HG02588 (cell line): ENCODE results near the gene HMMR.

ENCODE experiments used
- ATAC-seq: cut with Tn5 transposase; IDR thresholded peaks from one replicate; pipeline ENCODE4 v1.9.1; 2021; ENCODE audit warnings: mild to moderate bottlenecking, moderate library complexity; ENCODE audit not compliant: unreplicated experiment

HMMR gene

GRCh38 chr5:163458778-163459385 lies 1.6 kb upstream of the HMMR start:
- ATAC-seq = no peak

GRCh38 chr5:163459462-163459818 lies 992 bp upstream of the HMMR start:
- peak; percentile 12 for ATAC-seq

DNA sequence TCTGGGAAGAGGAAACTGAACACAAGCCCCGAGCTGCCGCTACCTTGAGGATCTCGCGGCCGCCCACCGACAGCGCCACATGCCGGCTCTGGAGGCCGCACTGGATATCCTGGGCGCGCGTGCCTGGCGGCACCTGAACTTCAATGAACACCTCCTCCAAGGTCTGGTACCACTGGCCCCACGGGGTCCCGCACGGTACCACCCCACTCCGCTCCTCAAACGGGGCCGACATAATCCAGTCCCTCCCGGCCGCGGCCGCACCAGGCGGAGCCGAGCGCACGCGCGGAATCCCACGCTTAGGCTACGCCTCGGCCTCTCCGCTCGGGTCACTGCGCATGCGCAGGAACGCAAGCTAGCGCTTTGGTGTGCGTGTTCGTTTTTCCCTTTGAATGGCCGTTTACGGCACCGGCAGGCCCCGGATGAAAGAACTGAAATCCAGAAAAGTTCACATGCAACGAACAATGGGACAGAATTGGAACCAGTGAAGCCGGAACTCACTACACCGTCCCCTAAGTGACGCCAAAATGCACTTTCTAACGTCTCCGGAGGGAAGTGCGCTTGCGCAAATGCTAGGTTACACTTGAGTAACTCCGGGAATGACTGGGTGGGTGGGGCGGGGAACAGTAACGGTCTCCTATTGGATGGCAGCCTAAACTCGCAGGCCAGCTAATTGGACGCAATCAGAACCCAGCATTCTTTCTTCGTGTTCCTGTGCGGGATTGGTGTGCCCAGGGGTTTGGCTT lies 442 bp upstream of the HMMR start, which contains the start of gene NUDCD2:
Gene NUDCD2, minus strand, starts transcription at position 284 of the 743 bp plus-strand sequence. Its CDS starts 52 bp downstream, at position 232.
- peak; percentile 79 for ATAC-seq

- ATAC-seq = no peak
These were observed 2.6 kb downstream of the HMMR start for GRCh38 chr5:163463063-163463435.

DNA sequence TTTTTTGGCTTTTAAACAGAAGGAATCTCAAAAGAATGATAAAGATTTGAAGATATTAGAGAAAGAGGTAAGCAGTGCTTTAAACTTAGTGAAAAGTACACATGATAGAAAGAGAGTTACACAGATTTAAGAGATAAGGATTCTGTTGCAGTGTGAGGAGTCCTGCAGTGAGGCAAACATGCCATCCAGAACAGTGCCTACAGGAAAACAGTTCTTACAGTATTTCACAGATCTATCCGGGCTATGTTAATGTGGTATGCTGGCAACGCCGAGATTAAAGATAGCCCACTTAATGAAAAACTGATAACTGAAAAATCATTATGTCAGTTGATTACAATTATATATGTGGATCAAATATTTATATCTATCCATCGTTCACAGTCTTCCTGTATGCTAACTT lies 7.2 kb downstream of the HMMR start:
- ATAC-seq = no peak

DNA sequence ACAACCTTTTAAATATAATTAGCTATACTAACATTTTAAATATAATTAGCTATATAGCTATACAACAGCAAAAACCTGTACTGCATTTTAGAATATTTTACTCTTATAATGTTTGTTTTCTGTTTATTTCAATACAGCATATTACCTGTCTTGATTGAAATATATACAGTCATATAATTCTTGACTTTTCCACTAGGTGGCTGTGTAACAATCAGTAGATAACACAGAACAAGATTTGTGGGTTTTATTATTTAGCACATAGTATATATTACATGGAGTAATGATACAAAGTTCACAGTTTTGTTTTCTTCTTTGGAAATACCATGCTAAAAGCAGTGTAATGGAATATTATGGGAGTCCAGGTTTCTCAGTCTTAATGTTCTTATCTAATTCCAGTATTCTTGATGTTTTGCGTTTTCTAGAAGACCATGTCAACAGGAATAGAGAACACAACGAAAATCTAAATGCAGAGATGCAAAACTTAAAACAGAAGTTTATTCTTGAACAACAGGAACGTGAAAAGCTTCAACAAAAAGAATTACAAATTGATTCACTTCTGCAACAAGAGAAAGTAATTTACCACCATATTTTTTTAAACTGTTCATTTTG lies 13.3 kb downstream of the HMMR start:
- ATAC-seq = no peak

DNA sequence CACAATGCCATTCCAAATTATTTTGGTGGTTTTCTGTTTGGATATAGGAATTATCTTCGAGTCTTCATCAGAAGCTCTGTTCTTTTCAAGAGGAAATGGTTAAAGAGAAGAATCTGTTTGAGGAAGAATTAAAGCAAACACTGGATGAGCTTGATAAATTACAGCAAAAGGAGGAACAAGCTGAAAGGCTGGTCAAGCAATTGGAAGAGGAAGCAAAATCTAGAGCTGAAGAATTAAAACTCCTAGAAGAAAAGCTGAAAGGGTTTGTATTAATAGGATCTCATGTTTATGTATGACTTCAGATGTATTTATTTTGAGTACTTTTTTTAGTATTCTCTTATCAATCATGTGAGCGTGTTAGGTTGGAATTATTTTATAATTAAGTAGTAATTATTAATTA lies 15.0 kb downstream of the HMMR start:
- no peak for ATAC-seq

DNA sequence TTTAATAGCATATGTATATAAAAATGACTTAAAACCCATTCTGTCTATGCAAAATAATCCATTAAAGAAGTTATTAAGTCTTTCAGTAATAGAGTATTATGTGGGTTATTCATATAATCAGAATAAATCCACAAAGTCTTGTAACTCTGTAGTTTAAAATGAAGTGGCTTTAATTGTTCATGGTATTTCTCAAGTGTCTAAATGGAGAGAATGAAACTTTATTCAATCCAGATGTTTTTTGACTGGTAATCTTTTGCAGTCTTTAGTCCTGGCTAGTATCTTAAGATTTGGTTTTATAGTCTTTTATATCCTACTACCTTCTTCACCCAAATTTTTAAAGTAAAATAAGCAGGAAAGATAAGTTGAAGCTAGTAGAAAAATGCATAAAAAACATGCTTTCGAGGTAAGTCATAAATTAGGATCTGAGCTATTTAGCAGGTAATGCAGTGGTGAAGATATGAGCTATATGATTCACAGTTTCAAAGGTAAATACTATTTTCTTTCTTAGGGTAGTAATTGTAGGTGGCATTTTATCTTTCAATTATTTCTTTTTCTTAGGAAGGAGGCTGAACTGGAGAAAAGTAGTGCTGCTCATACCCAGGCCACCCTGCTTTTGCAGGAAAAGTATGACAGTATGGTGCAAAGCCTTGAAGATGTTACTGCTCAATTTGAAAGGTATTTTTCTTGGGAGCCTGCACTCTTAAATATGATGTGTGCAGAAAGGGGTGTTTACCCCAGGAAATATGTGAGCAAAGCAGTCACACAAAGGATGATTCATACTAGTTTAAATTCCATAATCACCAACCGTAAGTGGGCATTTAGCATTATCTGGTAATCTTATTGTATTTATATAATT lies 17.9 kb downstream of the HMMR start:
- no peak for ATAC-seq

DNA sequence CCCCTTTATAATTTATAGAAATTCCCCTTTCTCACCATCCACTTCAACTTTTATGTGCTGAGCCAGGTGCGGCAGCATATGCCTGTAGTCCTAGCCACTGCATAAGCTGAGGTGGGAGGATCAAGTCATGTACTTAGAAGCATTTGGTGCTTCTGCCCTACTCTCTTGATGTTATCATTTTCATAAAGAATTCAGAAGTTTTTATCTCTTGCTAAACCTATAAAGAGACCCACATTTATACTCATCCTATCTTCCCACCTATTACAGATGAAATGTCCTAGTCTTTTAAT lies 18.5 kb downstream of the HMMR start:
- no peak for ATAC-seq

DNA sequence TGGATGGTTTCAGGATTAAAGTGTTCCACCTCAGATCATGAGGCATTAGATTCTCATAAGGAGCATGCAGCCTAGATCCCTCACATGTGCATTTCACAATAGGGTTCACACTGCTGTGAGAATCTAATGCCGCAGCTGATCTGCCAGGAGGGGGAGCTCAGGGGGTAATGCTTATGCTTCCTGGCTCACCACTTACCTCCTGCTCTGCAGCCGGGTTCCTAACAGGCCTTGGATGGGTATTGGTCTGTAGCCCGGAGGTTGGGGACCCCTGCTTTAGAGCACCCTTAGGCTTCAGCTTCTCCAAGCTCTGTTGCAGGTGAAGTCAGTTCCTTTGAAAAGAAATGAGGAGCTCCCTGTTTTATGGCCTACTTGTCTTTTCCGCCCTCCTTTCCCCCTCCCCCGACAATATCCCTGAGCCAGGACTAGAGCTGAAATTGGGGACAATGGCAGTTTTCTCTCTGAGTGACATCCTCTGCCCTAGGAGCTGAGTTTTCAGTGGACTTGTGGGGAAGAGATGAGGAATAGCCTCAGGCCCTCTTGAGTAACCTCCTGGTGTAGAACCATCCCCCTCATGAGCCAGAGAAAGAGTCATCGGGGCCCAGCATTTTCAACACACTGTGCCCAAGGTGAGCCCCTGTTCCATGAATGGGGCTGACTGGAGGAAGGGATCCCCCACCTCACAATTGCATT lies 28.8 kb downstream of the HMMR start:
- no peak for ATAC-seq

- ATAC-seq = no peak
These were observed 29.3 kb downstream of the HMMR start for GRCh38 chr5:163489745-163490075.

GRCh38 chr5:163496286-163496685 lies 35.9 kb downstream of the HMMR start:
- ATAC-seq = no peak

GRCh38 chr5:163497315-163497714 lies 36.9 kb downstream of the HMMR start:
- no peak for ATAC-seq

DNA sequence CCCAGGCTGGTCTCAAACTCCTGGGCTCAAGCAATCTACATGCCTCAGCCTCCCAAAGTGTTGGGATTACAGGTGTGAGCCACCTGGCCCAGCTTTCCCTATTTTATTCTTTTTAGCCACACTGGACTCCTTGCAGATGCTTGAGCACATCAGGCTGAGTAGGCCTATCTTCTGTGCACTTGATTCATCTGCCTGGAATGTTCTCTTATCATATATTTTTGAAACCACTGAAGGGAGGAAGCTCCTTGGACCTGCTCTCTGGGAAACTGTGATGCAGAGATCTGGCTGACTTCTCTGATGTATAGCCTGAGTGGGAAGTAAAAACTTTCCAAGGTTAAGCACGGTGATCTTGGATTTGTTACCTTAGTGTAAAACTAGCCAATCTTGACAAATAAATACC lies 38.5 kb downstream of the HMMR start:
- no peak for ATAC-seq

GRCh38 chr5:163502521-163502920 lies 42.1 kb downstream of the HMMR start:
- no peak for ATAC-seq

- no peak for ATAC-seq
These were observed 43.0 kb downstream of the HMMR start for GRCh38 chr5:163503106-163504078.

GRCh38 chr5:163504079-163504931 lies 43.9 kb downstream of the HMMR start:
- no peak for ATAC-seq

- no peak for ATAC-seq
These were observed 44.6 kb downstream of the HMMR start for GRCh38 chr5:163505049-163505367.

- ATAC-seq = peak; percentile 85
These were observed 45.1 kb downstream of the HMMR start, which contains the start of gene MAT2B for GRCh38 chr5:163505368-163506094. Gene MAT2B (plus strand): TSS chr5:163505619. CDS start chr5:163505687, 68 bp downstream.
